GM19193 (cell line): ENCODE data around the gene NPC1.

Experiments used
- POLR2A ChIP-seq: IDR thresholded peaks from 4 replicates; pipeline ENCODE4 v1.6.1; 2011; ENCODE audit not compliant: insufficient read depth, insufficient read length; ENCODE audit errors: extremely low read depth

Gene NPC1

GRCh38 chr18:23586249-23587196 is at the start of gene NPC1:
TSS of gene NPC1 (minus strand) at chr18:23586506. CDS start at chr18:23586343, 163 bp downstream.
- TF ChIP-seq POLR2A: peak; percentile 94

GRCh38 chr18:23636071-23636399 is 49.7 kb upstream of the NPC1 start:
- TF ChIP-seq POLR2A: no peak

- TF ChIP-seq POLR2A: no peak
These were observed 49.2 kb upstream of the NPC1 start for GRCh38 chr18:23635283-23636070.

GRCh38 chr18:23634692-23635091 is 48.4 kb upstream of the NPC1 start:
- no peak for TF ChIP-seq POLR2A

- TF ChIP-seq POLR2A: no peak
These were observed 46.3 kb upstream of the NPC1 start for GRCh38 chr18:23632615-23633014.

GRCh38 chr18:23631746-23632145 is 45.4 kb upstream of the NPC1 start:
- TF ChIP-seq POLR2A: no peak

GRCh38 chr18:23631312-23631711 is 45.0 kb upstream of the NPC1 start:
- TF ChIP-seq POLR2A: no peak

- no peak for TF ChIP-seq POLR2A
These were observed 43.2 kb upstream of the NPC1 start for GRCh38 chr18:23629444-23629946.

GRCh38 chr18:23627970-23628369 is 41.7 kb upstream of the NPC1 start:
- TF ChIP-seq POLR2A: no peak

- no peak for TF ChIP-seq POLR2A
These were observed 41.0 kb upstream of the NPC1 start for GRCh38 chr18:23627321-23627720.

- no peak for TF ChIP-seq POLR2A
These were observed 40.4 kb upstream of the NPC1 start for GRCh38 chr18:23626451-23627279.

- no peak for TF ChIP-seq POLR2A
These were observed 36.7 kb upstream of the NPC1 start for GRCh38 chr18:23623040-23623439.

GRCh38 chr18:23619388-23619881 is 33.1 kb upstream of the NPC1 start:
- no peak for TF ChIP-seq POLR2A

GRCh38 chr18:23618862-23619387 is 32.6 kb upstream of the NPC1 start:
- peak; percentile 49 for TF ChIP-seq POLR2A

GRCh38 chr18:23617412-23618014 is 31.2 kb upstream of the NPC1 start:
- no peak for TF ChIP-seq POLR2A

- TF ChIP-seq POLR2A: no peak
These were observed 30.0 kb upstream of the NPC1 start for GRCh38 chr18:23616258-23616657.
